GM21529 (cell line): Measurements from ENCODE around the gene NAV3.

Experiments
- ATAC-seq: cut with Tn5 transposase; IDR thresholded peaks from one replicate; pipeline ENCODE4 v1.9.1; 2021; ENCODE audit not compliant: unreplicated experiment

Gene NAV3

DNA sequence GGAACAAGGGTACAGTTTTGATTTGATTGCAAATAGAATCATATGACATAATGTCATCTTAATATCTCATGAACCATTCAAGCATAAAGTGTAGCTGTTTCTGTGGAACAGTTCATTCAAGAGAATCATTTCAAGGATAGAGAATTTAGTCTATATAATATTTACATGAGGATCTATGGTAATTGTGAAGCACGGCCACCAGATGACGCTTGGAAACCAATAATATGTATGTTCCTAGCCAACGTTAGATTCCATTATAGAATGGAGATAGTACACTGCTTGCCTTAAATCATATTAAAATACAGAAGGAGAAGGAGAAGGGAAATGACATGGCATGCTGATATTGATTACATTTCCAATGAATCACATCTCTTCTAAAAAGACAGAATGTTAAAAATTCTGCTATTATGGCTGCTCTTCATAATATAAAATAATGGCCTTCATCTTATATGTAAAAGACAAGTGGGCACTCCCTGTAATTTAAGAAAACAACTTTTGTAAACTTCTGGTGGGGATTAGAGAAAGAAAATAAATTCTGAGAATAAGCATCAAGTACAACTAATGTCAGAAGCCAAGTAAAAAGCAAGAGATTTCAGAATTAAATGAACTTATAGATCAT is 351.0 kb downstream of the NAV3 start:
- no peak for ATAC-seq

- ATAC-seq = no peak
Observed at GRCh38 chr12:78183824-78184223, 353.1 kb downstream of the NAV3 start.

- no peak for ATAC-seq
Observed at GRCh38 chr12:78185109-78185508, 354.4 kb downstream of the NAV3 start.

GRCh38 chr12:78185651-78186050 is 355.0 kb downstream of the NAV3 start:
- ATAC-seq = no peak

GRCh38 chr12:78186670-78187069 is 356.0 kb downstream of the NAV3 start:
- no peak for ATAC-seq

- no peak for ATAC-seq
Observed at GRCh38 chr12:78187741-78188140, 357.0 kb downstream of the NAV3 start.

DNA sequence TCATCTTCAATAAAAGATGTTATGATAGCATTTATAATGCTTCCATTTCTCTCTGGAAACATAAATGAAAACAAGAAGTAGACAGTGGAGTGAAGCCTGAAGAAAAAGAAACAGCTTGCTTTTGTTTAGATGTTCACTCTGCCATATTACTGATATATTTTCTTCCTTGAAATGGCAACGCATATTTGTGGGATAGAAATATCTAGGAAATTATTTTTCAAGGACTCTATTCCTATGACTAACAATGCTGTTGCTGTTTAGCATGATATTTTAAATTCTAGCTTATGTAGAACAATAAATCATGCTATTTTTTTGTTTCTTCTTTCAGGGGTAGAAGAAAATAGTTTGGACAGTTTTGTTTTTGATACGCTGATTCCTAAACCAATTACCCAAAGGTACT is 359.0 kb downstream of the NAV3 start:
- no peak for ATAC-seq

DNA sequence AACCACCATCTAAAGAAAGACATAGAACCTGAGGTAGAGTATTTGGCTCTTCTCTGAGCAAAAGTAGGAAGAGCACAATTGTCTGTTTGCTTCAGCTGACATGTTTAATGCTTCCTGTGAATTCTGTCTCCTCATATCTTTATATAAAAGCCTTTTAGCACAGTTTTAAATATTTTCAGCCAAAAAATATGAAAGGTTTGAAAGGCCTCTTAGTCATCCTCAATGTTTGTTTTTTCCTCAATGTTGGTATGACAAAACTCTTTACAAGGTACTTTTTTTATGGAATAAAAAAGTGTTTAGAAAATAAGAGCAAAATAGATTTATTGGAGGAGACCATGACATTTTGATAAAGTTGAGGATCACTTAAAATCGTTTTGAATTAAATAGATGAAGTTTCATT is 360.9 kb downstream of the NAV3 start:
- ATAC-seq = no peak

DNA sequence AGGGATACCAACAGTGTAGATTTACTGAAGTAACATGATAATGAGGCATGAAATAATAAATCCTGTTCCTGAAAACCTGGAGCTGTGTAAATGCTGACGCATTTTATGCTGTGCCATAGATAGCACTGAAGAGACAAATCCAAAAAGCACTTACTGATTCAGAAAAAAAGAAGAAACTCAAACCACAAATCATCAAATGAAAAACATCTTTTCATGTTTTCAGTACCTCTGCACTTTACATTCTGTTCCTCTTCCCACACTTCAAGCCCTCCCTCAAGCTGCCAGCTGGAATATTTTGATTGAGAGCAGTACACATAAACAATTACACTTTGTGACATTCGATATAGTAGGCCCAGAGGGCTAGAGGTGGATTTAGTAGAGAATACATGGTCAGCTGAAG is 362.3 kb downstream of the NAV3 start:
- no peak for ATAC-seq

- ATAC-seq = no peak
Observed at GRCh38 chr12:78194448-78194847, 363.8 kb downstream of the NAV3 start.

GRCh38 chr12:78198896-78199295 is 368.2 kb downstream of the NAV3 start:
- no peak for ATAC-seq

DNA sequence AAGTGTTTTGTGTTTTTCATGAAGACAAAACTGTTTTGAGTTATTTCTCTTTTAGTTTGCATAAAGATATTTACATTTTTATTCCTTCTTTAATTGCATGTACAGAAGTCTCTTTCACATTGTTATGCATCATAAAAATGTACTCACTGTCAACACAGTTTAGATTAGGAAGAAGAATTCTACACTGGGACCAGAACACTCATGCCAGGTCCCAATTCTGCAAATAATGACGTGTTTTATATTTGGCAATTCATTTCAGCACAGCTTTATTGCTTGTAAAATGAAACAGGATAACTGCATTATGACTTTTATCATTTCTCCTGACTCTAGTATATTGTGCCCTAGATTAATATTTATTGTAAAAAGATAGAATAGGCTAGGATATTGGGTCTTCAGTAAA is 369.2 kb downstream of the NAV3 start:
- no peak for ATAC-seq

- ATAC-seq = no peak
Observed at GRCh38 chr12:78204926-78205325, 374.2 kb downstream of the NAV3 start.

DNA sequence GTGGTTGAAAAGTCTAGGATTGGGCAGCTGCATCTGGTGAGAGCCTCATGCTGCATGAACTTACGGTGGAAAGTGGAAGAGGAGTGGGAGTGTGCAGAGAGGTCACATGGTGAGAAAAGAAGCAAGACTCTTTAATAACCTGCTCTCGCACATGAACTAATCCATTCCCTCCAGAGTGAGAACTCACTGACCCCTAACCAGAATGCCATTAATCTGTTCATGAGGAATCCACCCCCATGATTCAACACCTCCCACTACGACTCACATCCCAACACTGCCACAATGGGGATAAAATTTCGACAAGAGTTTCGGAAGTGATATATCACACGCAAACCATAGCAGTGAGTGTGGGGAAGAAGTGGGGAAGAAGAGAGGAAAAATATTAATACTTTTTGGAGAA is 377.4 kb downstream of the NAV3 start:
- no peak for ATAC-seq

GRCh38 chr12:78209846-78210505 is 379.3 kb downstream of the NAV3 start:
- no peak for ATAC-seq

- no peak for ATAC-seq
Observed at GRCh38 chr12:78210506-78210860, 379.8 kb downstream of the NAV3 start.

DNA sequence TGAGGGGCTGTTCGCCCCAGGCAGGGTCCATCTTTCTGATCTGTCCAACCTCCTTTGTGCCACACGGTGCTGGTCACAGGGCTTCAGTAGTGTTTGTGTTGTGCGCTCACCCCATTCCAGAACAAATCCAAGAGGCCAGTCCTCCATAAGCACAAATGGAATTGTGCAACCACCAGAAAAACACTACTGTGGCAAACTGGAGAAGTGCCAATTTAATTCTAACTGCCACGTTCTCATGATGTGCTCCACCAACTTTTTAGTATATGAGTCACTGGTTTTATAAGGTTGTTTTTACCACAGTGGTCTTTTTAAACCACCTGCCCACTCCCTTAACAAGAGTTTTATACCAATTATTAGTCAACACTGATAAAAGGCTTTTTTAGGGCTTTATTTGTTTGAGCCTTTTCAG is 380.2 kb downstream of the NAV3 start:
- no peak for ATAC-seq

DNA sequence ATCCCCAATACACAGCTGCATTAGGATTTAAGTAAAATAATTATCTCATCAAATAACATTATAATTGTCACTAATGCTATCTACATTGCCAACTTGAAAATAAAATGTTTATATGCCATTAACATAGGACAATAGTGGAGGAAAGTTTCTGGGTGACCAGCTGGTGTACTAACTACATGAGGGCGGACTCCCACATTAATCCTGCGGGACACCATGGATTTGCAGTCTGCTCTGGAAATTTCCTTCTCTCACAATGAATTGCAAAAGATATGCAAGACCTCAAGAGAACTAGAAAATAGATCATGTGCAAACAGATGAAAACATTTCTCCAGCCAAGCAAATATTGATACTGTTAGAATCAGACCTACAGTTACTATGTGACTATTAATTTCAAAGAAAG is 390.1 kb downstream of the NAV3 start:
- no peak for ATAC-seq

DNA sequence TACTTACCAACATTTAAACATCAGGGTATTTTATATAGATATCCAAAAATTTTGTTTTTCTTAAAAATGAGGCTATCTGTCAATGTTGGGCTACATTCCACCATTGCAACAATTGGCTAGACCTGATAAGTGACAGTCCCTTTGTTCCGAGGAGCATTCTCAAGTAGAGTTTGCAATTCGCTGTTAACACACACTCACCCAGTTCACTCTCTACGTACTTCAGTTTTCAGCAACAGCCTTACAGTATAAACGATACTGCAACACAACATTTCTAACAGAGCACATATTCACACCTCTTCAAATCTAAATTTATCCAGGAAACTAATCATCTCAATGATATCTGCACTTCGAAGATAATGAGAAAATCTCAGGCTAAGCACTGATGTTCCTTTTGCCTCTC is 393.5 kb downstream of the NAV3 start:
- ATAC-seq = no peak

DNA sequence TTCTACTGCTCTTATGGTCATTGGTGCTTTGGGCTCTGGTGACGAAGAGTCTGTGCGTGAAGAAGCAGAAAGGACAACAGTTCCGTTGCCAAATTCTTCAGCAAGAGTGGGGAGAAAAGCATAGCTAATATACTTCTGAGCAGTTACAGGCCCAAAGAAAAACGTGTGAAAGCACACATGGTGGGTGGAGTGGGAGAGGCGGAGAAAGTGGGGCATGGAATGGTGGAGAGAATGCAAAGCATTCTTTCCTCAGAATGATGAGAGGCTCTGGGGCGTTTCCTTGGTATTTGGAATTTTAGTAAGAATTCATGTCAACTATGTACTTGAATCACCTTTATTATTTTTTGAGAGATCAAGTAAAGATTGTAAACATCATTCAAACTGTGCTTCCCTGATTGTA is 396.1 kb downstream of the NAV3 start:
- no peak for ATAC-seq

GRCh38 chr12:78229591-78230101 is 399.0 kb downstream of the NAV3 start:
- ATAC-seq = peak; percentile 98

GRCh38 chr12:78232756-78233155 is 402.1 kb downstream of the NAV3 start:
- ATAC-seq = no peak

DNA sequence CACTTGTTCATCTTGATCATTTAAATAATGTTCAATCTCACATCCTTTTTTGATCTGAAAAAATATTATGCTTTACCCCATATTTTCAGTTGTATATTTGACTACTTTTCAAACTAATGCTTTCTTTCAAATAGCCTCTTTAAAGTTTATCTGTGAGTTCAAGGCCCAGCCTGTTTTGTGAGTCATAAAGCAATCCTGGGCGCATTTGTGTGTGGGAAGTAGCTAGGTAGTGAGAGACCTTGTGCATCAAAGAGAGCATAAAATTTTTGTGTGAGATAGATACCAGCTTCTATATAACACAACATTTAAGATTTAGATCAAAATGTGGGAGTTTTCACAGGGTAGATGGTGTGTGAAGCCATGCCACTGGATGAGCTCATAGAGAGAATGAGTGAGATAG is 405.6 kb downstream of the NAV3 start:
- no peak for ATAC-seq
